ENCODE data around the gene GCGR.

Gene GCGR

GRCh38 chr17:81814748-81815645 is 11.0 kb downstream of the GCGR start:
- Histone ChIP-seq H3K9me3 (ENCODE audit: control insufficient read depth, low read length) (no peaks in the 10 kb centered on the region), H3K79me2 (no peaks in the 10 kb centered on the region), H3K27me3 (ENCODE audit: control insufficient read depth, insufficient read depth, low read length) (no peaks in the 10 kb centered on the region), H3K36me3 (ENCODE audit: control insufficient read depth, insufficient read depth, low read length) (no peaks in the 10 kb centered on the region), H3K27ac (no peak overlapping the region), H2AFZ (peak overlapping the region; percentile 38), H3K4me1 (peaks cover 8% of the 10 kb centered on the region), H3K4me3 (ENCODE audit: low read depth, low read length) (no peak overlapping the region), H3K4me2 (ENCODE audit: low read length) (no peak overlapping the region), H3K9ac (no peak overlapping the region)
- no peak for TF ChIP-seq CTCF (IDR thresholded peaks at IDR 0.05)

GRCh38 chr17:81815646-81815986 is 11.7 kb downstream of the GCGR start:
- Histone ChIP-seq H3K27me3 (ENCODE audit: control insufficient read depth, insufficient read depth, low read length) (no peaks in the 10 kb centered on the region), H2AFZ (peak overlapping the region; percentile 38), H3K79me2 (no peaks in the 10 kb centered on the region), H3K36me3 (ENCODE audit: control insufficient read depth, insufficient read depth, low read length) (no peaks in the 10 kb centered on the region), H3K27ac (no peak overlapping the region), H3K4me3 (ENCODE audit: low read depth, low read length) (no peak overlapping the region), H3K4me2 (ENCODE audit: low read length) (no peak overlapping the region), H3K9ac (no peak overlapping the region), H3K4me1 (peaks cover 8% of the 10 kb centered on the region), H3K9me3 (ENCODE audit: control insufficient read depth, low read length) (no peaks in the 10 kb centered on the region)
- TF ChIP-seq CTCF (IDR thresholded peaks at IDR 0.05): no peak

- Histone ChIP-seq H3K9me3 (ENCODE audit: control insufficient read depth, low read length) (no peaks in the 10 kb centered on the region), H3K27ac (no peak overlapping the region), H3K27me3 (ENCODE audit: control insufficient read depth, insufficient read depth, low read length) (no peaks in the 10 kb centered on the region), H3K79me2 (no peaks in the 10 kb centered on the region), H3K4me2 (ENCODE audit: low read length) (no peak overlapping the region), H3K4me1 (peaks cover 20% of the 10 kb centered on the region), H2AFZ (no peak overlapping the region), H3K4me3 (ENCODE audit: low read depth, low read length) (no peak overlapping the region), H3K36me3 (ENCODE audit: control insufficient read depth, insufficient read depth, low read length) (no peaks in the 10 kb centered on the region), H3K9ac (no peak overlapping the region)
- no peak for TF ChIP-seq CTCF (IDR thresholded peaks at IDR 0.05)
These were observed 13.8 kb downstream of the GCGR start for GRCh38 chr17:81817758-81818147.

GRCh38 chr17:81819708-81820107 is 15.8 kb downstream of the GCGR start:
- H3K36me3 ChIP-seq (ENCODE audit: control insufficient read depth, insufficient read depth, low read length): no peaks in the 10 kb centered on the region
- H3K9ac ChIP-seq: no peak overlapping the region
- no peak overlapping the region for H3K4me3 ChIP-seq (ENCODE audit: low read depth, low read length)
- H3K79me2 ChIP-seq: no peaks in the 10 kb centered on the region
- no peak for TF ChIP-seq CTCF (IDR thresholded peaks at IDR 0.05)
- H3K27ac ChIP-seq: no peak overlapping the region
- H3K27me3 ChIP-seq (ENCODE audit: control insufficient read depth, insufficient read depth, low read length): no peaks in the 10 kb centered on the region
- H3K9me3 ChIP-seq (ENCODE audit: control insufficient read depth, low read length): no peaks in the 10 kb centered on the region
- peak overlapping the region; percentile 26 for H3K4me2 ChIP-seq (ENCODE audit: low read length)
- H2AFZ ChIP-seq: peak overlapping the region; percentile 63
- peaks cover 20% of the 10 kb centered on the region for H3K4me1 ChIP-seq

GRCh38 chr17:81821147-81821546 is 17.2 kb downstream of the GCGR start:
- no peak overlapping the region for H3K4me3 ChIP-seq (ENCODE audit: low read depth, low read length)
- no peaks in the 10 kb centered on the region for H3K27me3 ChIP-seq (ENCODE audit: control insufficient read depth, insufficient read depth, low read length)
- no peak for TF ChIP-seq CTCF (IDR thresholded peaks at IDR 0.05)
- H3K9me3 ChIP-seq (ENCODE audit: control insufficient read depth, low read length): no peaks in the 10 kb centered on the region
- no peaks in the 10 kb centered on the region for H3K79me2 ChIP-seq
- no peak overlapping the region for H3K9ac ChIP-seq
- H3K4me2 ChIP-seq (ENCODE audit: low read length): no peak overlapping the region
- peaks cover 17% of the 10 kb centered on the region for H3K4me1 ChIP-seq
- H3K27ac ChIP-seq: no peak overlapping the region
- no peak overlapping the region for H2AFZ ChIP-seq
- no peaks in the 10 kb centered on the region for H3K36me3 ChIP-seq (ENCODE audit: control insufficient read depth, insufficient read depth, low read length)
